AG10803 (cell line): ENCODE measurements around the gene BCOR.

Source experiments
- DNase-seq: peaks from one replicate; pipeline ENCODE4 v3.0.0; 2010; ENCODE audit warnings: low read depth
- H3K4me3 ChIP-seq: 2 replicates; pipeline ENCODE4 v1.5.1; 2011; ENCODE audit warnings: mild to moderate bottlenecking, low read length, control low read depth
- CTCF ChIP-seq: conservative IDR thresholded peaks from 2 replicates; pipeline ENCODE4 v1.5.1; 2011; ENCODE audit warnings: mild to moderate bottlenecking, low read length, control low read depth, inconsistent platforms

The BCOR gene

GRCh38 chrX:40037367-40037766 lies 60.4 kb downstream of the BCOR start:
- DNase-seq: no peak
- TF ChIP-seq CTCF: no peak
- no peak overlapping the region for H3K4me3 ChIP-seq

GRCh38 chrX:40035726-40036125 lies 62.0 kb downstream of the BCOR start:
- DNase-seq: no peak
- H3K4me3 ChIP-seq: no peak overlapping the region
- no peak for TF ChIP-seq CTCF

- no peak overlapping the region for H3K4me3 ChIP-seq
- no peak for TF ChIP-seq CTCF
- DNase-seq: no peak
Observed at GRCh38 chrX:40031911-40032310, 65.8 kb downstream of the BCOR start.

- no peak for DNase-seq
- no peak for TF ChIP-seq CTCF
- no peak overlapping the region for H3K4me3 ChIP-seq
Observed at GRCh38 chrX:40030205-40030604, 67.6 kb downstream of the BCOR start.

GRCh38 chrX:40022421-40022820 lies 75.3 kb downstream of the BCOR start:
- H3K4me3 ChIP-seq: no peak overlapping the region
- no peak for TF ChIP-seq CTCF
- DNase-seq: no peak

- no peak overlapping the region for H3K4me3 ChIP-seq
- no peak for TF ChIP-seq CTCF
- DNase-seq: no peak
Observed at GRCh38 chrX:40021647-40022046, 76.1 kb downstream of the BCOR start.

- H3K4me3 ChIP-seq: no peak overlapping the region
- DNase-seq: no peak
- TF ChIP-seq CTCF: no peak
Observed at GRCh38 chrX:40019541-40019940, 78.2 kb downstream of the BCOR start.
